Measurements from ENCODE around the gene ENO4.

The ENO4 gene

GRCh38 chr10:116849248-116850057 is at the start of gene ENO4:
Gene ENO4, plus strand, starts transcription at chr10:116849499. Its CDS starts 68 bp downstream, at chr10:116849567.
- DNase-seq (ENCODE audit: low read depth), result no peak

- DNase-seq (ENCODE audit: low read depth), result no peak
Observed at GRCh38 chr10:116800286-116800929, 48.9 kb upstream of the ENO4 start.

DNA sequence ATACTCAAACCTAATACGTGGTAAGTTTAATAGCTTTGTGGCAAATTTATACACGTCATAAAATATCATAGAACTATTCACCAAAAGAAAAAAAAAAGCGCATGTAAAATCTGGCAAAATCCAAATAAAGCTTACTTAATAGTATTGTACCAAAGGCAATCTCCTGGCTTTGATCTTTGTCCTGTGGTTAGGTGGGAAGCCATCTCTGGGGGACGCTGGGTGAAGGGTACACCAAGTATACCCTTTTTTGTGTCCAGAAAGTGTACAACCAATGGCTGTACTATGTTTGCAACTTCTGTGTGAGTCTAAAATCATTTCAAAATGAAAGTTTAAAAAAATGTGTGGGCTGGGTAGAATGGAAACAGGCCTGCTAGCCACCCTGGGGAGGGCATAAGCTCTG is 47.6 kb upstream of the ENO4 start:
- DNase-seq (ENCODE audit: low read depth), result no peak

DNA sequence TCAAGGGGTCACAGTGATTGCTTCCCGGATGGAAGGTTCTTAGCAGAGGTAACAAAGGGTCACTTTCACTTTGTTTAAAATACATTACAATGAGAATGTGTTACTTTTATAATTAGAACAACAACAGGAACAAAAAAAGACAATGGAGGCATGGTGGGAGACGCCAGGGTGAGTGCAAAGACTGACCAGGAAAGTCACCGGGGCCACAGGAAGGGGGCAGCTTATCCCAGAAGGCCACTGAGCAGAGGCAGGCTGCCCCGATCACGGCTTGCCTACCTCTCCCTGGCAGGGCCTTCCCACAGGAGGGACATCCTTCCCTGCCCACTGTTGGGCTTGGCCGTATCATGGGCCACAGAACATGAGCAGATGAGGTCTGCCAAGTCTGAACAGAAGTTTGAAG is 46.8 kb upstream of the ENO4 start:
- no peak for DNase-seq (ENCODE audit: low read depth)

DNA sequence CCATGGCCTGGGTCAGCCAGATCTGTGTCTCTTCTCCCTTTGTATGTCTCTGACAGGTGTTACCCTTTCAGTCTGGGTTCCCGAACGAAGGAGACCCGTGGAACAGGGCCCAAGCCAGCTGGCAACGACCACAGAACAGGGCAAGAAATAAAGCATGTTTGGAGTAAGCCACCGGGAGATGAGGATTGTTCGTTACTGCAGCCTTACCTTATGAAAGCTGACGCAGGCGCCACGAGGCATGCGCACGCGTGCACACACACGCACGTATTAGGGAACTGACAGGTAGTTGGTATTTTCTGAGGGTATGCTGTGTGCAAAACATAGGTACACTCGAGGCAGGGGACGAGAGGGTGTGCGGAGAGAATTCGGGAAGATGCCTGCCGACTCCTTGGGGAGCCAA is 46.4 kb upstream of the ENO4 start:
- DNase-seq (ENCODE audit: low read depth), result no peak

DNA sequence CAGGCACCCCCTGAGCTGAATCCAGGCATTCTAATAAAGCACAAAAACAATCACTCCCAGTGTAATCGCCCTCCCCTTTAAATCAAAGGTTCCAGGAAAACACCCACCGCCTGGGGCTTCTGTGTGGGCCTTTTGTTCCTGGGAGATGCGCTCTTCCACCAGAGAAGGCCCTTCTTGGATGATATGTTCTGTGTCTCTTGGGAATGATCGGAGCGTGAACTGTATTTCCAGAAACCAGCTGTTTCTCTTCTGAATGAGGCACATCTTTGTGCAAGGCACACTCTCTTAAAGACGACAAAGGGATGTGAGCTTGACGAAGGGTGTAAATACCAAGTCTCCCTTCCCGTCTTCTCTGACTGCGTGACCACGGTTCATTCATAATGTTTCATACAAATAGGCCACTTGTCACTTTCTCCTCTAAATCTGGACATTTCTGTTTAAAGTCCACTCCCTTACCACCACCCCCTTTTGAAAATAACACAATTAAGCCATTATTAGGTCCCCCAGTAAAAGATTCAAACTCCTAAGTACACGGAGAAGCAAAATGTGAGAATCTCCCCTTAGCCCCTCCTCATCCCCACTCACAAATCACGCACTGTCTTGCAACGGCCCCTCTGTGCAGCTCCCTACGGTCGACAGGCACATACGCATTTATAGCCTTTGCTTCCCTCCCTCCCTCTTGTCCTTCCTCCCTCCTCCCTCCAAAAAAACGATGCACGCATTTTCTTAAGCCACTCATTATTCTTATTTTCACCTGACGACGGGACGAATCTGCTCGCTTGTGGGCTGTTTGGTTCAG is 45.6 kb upstream of the ENO4 start:
- no peak for DNase-seq (ENCODE audit: low read depth)

GRCh38 chr10:116808706-116809105 is 40.6 kb upstream of the ENO4 start:
- DNase-seq (ENCODE audit: low read depth), result no peak

- no peak for DNase-seq (ENCODE audit: low read depth)
Observed at GRCh38 chr10:116809483-116810119, 39.7 kb upstream of the ENO4 start.

GRCh38 chr10:116810120-116810500 is 39.2 kb upstream of the ENO4 start:
- no peak for DNase-seq (ENCODE audit: low read depth)

DNA sequence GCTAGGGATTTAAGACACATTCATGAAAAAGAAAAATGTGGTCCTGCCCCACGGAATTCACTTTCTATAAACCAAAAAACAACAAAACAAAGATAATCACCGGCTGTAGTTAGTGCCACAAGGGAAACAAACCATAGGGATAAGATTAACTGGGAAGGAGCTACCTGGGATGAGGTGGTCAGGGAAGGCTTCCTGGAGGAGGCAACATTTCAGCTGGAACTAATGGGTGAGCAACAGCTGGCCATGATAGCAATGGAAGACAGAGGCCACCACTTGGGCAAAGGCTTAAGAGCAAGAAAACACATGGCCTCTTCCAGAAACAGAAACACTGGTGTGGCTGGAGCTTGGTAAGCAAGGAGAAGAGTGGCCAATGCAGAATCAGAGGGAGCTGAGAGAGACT is 38.4 kb upstream of the ENO4 start:
- DNase-seq (ENCODE audit: low read depth), result no peak

- DNase-seq (ENCODE audit: low read depth), result no peak
Observed at GRCh38 chr10:116811691-116812090, 37.6 kb upstream of the ENO4 start.

GRCh38 chr10:116815641-116816415 is 33.5 kb upstream of the ENO4 start:
- DNase-seq (ENCODE audit: low read depth), result no peak

DNA sequence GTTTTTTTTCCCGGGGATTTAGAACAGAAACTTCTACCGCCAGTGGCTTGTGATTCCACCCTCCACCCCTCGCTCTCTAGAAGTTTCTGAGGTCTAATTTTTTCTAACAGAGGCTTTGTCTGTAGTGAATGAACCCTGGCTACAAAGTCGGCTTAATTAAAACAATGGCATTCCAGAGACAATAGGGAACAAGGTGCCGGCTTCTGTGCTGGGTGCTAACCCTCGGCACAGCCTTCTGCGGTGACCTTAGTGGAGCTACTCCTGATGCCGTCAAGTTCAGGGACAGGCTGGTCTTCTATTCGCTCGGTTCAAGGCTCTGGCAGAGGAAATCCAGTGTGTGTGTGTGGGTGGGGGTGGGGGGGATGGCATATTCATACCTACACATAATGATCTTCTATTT is 32.1 kb upstream of the ENO4 start:
- no peak for DNase-seq (ENCODE audit: low read depth)

- no peak for DNase-seq (ENCODE audit: low read depth)
Observed at GRCh38 chr10:116817780-116818343, 31.4 kb upstream of the ENO4 start.

GRCh38 chr10:116819999-116820677 is 29.2 kb upstream of the ENO4 start:
- no peak for DNase-seq (ENCODE audit: low read depth)

- DNase-seq (ENCODE audit: low read depth), result no peak
Observed at GRCh38 chr10:116825901-116826300, 23.4 kb upstream of the ENO4 start.

- DNase-seq (ENCODE audit: low read depth), result no peak
Observed at GRCh38 chr10:116826803-116827202, 22.5 kb upstream of the ENO4 start.

DNA sequence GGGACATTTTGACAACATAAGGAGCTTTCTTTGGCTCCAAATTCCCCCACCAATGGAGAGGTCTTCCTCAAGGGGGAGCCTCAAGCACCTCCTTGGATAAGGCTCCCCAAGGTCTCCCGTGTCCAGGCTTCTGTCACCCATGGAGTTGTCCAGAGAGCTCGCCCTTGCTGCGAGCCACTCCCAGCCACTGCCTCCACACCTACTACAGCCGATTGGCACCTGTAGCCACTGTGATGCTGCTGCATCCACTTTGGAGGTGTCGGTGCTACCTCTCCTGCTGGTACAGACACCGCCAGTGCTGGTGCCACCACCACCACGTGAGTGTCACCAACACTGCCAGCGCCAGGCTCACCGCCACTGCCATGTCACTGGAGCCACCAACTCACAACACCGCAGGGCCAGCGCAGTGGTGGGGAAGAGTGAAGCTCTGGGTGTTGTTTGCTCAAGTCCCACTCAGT is 22.1 kb upstream of the ENO4 start:
- no peak for DNase-seq (ENCODE audit: low read depth)

GRCh38 chr10:116828116-116828515 is 21.2 kb upstream of the ENO4 start:
- no peak for DNase-seq (ENCODE audit: low read depth)

DNA sequence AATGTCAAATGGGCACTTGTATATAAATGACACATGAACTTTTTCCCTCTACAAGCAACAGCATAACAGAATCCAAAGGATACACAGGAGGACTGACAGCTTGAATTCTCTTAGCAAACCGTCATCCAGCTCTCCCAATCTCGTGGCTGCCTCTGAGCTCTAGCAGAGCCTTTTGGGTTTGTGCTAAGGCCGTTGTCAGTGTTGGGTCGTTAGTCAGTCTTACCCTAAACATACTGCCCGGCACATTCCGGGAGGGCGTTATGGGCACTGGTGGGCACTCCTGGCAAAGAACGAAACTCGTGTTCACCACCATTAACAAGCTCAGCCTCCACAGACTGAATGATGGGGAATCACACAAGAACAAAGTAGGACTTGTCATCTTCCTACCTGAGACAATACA is 19.6 kb upstream of the ENO4 start:
- DNase-seq (ENCODE audit: low read depth), result no peak

GRCh38 chr10:116831086-116831485 is 18.2 kb upstream of the ENO4 start:
- no peak for DNase-seq (ENCODE audit: low read depth)

All from stimulated activated CD8-positive, alpha-beta memory T cell treated with anti-CD3 and anti-CD28 coated beads, Interleukin-12 subunit alpha, Interleukin-12 subunit beta, amount 100 ng/mL, for 1 hour (primary cell).